Progenitor cell of endocrine pancreas (in vitro differentiated cells): ENCODE measurements around the gene SHISA6. TPM values are rescaled to one million over a fixed set of nuclear protein-coding genes. Genes with fewer than 3 reads are reported as not detected.

ENCODE experiments used
- DNase-seq: peaks from one replicate; pipeline ENCODE4 v3.0.0; 2021; ENCODE audit warnings: low spot score; ENCODE audit not compliant: unreplicated experiment
- H3K27ac Mint-ChIP-seq: 2 replicates; pipeline ENCODE4 v1.8.0; 2021; ENCODE audit warnings: mild to moderate bottlenecking, moderate library complexity, mixed read lengths
- H3K27me3 Mint-ChIP-seq: 2 replicates; pipeline ENCODE4 v1.8.0; 2021; ENCODE audit warnings: mixed read lengths
- H3K36me3 Mint-ChIP-seq: 2 replicates; pipeline ENCODE4 v1.8.0; 2022; ENCODE audit warnings: mixed read lengths; ENCODE audit not compliant: insufficient read depth
- H3K4me1 Mint-ChIP-seq: 2 replicates; pipeline ENCODE4 v1.8.0; 2021; ENCODE audit warnings: low read depth, mixed read lengths
- H3K4me3 Mint-ChIP-seq: 2 replicates; pipeline ENCODE4 v1.8.0; 2021; ENCODE audit warnings: low read depth, mild to moderate bottlenecking, moderate library complexity, mixed read lengths
- H3K9me3 Mint-ChIP-seq: 2 replicates; pipeline ENCODE4 v1.8.0; 2021; ENCODE audit warnings: low read depth, mixed read lengths
- CTCF ChIP-seq: fragments of 200-600 bp; sonication (generic); IDR thresholded peaks from one replicate; pipeline ENCODE4 v1.5.0; 2021; ENCODE audit warnings: antibody characterized with exemption, mild to moderate bottlenecking; ENCODE audit not compliant: unreplicated experiment
- total RNA-seq: library from RNA; stranded (reverse); gene quantifications from 2 replicates; pipeline ENCODE4 v1.2.1, GENCODE V29; 2021

SHISA6 gene
- total RNA-seq, 1 donor from 2014 or later = 1.0 TPM

- H3K4me3 Mint-ChIP-seq = no peak overlapping the region
- peaks cover 18% of the 10 kb centered on the region for H3K27me3 Mint-ChIP-seq
- DNase-seq = no peak
- H3K36me3 Mint-ChIP-seq = no peaks in the 10 kb centered on the region
- H3K9me3 Mint-ChIP-seq = no peaks in the 10 kb centered on the region
- no peak overlapping the region for H3K27ac Mint-ChIP-seq
- no peak for TF ChIP-seq CTCF
- peaks cover 2% of the 10 kb centered on the region for H3K4me1 Mint-ChIP-seq
These were observed 125.3 kb downstream of the SHISA6 start for GRCh38 chr17:11366272-11366850.

GRCh38 chr17:11369575-11369974, 128.6 kb downstream of the SHISA6 start:
- H3K27ac Mint-ChIP-seq = no peak overlapping the region
- no peak overlapping the region for H3K4me3 Mint-ChIP-seq
- peaks cover 2% of the 10 kb centered on the region for H3K4me1 Mint-ChIP-seq
- no peaks in the 10 kb centered on the region for H3K9me3 Mint-ChIP-seq
- DNase-seq = no peak
- TF ChIP-seq CTCF = no peak
- peaks cover 18% of the 10 kb centered on the region for H3K27me3 Mint-ChIP-seq
- no peaks in the 10 kb centered on the region for H3K36me3 Mint-ChIP-seq

DNA sequence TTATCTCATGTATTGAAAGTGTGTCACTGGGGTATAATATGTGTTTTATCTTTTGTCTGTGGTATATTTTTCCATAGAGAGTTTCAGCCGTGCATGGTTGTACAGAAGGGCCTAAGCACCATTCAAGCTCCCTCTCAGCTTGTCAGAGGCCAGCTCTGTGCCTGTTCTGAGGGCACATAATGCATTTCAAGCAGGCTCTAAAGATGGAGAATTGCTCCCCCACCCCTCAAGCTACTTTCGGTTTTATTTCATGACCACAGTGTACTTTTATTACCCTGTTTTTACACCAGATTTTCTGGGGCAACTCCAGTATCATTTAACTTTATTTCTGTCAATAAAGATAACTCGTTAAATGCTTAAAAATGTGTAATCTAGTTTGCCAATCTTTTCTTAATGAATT, 131.7 kb downstream of the SHISA6 start:
- no peak for TF ChIP-seq CTCF
- Mint-ChIP-seq H3K9me3 (no peaks in the 10 kb centered on the region), H3K27ac (no peak overlapping the region), H3K4me1 (peaks cover 8% of the 10 kb centered on the region), H3K4me3 (no peak overlapping the region), H3K36me3 (no peaks in the 10 kb centered on the region), H3K27me3 (peaks cover 24% of the 10 kb centered on the region)
- DNase-seq = no peak

- TF ChIP-seq CTCF = no peak
- Mint-ChIP-seq H3K4me3 (no peak overlapping the region), H3K9me3 (no peaks in the 10 kb centered on the region), H3K36me3 (no peaks in the 10 kb centered on the region), H3K27me3 (peaks cover 12% of the 10 kb centered on the region), H3K27ac (no peak overlapping the region), H3K4me1 (peaks cover 13% of the 10 kb centered on the region)
- DNase-seq = no peak
These were observed 137.5 kb downstream of the SHISA6 start for GRCh38 chr17:11378506-11378905.

DNA sequence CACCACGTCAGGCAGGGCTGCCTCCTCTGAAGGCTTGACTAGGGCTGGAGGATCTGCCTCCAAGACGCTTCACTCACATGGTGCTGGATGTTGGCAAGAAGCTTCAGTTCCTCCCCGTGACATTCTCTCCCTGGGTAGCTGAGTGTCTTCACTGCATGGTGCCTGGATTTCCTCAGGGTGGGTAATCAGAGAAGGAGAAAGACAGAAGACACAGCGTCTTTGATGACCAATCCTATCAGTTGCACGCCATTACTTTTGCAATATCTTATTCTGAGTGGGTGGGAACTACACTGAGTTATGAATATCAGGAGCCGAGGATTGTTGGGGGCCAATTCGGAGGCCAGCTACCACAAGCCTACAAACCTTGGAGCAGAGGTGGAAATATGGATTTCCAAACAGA, 139.7 kb downstream of the SHISA6 start:
- Mint-ChIP-seq H3K4me3 (no peak overlapping the region), H3K4me1 (peaks cover 7% of the 10 kb centered on the region), H3K9me3 (no peaks in the 10 kb centered on the region), H3K36me3 (no peaks in the 10 kb centered on the region), H3K27ac (no peak overlapping the region), H3K27me3 (peaks cover 14% of the 10 kb centered on the region)
- DNase-seq = no peak
- no peak for TF ChIP-seq CTCF
